Measurements from ENCODE around the gene PLA2R1.

Gene PLA2R1

DNA sequence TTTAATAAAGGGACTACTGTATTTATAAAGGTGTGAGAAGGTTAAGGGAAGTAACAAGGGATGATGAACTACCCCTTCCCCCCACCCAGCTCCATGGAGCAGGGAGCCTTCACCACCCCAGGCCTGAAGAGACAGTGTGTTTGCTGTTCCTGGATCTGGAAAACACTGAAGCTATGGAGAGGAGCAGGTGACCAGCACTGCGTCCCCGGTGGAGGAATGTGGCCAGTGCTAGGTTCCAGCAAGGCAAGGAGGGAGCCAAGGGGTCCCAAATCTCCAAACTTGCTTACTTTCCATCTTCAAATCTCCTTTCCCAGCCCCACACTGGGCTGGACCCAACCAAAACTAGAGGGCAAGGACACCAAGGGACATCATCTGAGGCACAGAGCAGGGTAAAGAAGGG, 135.7 kb downstream of the PLA2R1 start:
- H3K27ac ChIP-seq, result 0 out of 2 replicates have a peak overlapping the region, but pooled peaks have one; percentile 29
- ChIA-PET CTCF (no interaction called here), POLR2A (ENCODE audit: low non-redundant PET) (no interaction called here)
- TF ChIP-seq, protein P1, sequence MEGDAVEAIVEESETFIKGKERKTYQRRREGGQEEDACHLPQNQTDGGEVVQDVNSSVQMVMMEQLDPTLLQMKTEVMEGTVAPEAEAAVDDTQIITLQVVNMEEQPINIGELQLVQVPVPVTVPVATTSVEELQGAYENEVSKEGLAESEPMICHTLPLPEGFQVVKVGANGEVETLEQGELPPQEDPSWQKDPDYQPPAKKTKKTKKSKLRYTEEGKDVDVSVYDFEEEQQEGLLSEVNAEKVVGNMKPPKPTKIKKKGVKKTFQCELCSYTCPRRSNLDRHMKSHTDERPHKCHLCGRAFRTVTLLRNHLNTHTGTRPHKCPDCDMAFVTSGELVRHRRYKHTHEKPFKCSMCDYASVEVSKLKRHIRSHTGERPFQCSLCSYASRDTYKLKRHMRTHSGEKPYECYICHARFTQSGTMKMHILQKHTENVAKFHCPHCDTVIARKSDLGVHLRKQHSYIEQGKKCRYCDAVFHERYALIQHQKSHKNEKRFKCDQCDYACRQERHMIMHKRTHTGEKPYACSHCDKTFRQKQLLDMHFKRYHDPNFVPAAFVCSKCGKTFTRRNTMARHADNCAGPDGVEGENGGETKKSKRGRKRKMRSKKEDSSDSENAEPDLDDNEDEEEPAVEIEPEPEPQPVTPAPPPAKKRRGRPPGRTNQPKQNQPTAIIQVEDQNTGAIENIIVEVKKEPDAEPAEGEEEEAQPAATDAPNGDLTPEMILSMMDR (conservative IDR thresholded peaks at IDR 0.05; ENCODE audit: low read depth), result no peak
- DNase-seq (ENCODE audit: low spot score), result no peak

DNA sequence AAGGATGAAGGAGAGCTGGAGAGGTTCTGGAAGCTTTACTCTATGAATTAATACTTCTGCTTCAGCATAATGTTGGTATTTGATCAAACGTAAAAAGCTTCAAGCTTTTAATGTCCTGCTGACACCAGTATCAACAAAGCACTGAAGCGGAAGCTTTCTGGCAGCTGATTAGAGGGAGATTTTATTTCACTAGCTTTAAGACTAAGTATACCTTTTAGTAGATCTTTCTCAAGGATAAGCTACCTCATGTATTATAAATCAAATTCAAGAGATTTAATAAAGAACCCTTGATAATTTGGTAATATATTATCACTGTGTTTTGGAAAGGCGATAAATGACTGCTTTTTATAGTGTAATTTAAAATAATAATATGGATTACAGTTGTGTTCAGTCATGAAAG, 136.4 kb downstream of the PLA2R1 start:
- CTCF ChIA-PET, result no interaction called here
- no peak overlapping the region for H3K27ac ChIP-seq
- TF ChIP-seq, protein P1 (conservative IDR thresholded peaks at IDR 0.05; ENCODE audit: low read depth), result no peak
- DNase-seq (ENCODE audit: low spot score), result no peak
- POLR2A ChIA-PET (ENCODE audit: low non-redundant PET), result no interaction called here

DNA sequence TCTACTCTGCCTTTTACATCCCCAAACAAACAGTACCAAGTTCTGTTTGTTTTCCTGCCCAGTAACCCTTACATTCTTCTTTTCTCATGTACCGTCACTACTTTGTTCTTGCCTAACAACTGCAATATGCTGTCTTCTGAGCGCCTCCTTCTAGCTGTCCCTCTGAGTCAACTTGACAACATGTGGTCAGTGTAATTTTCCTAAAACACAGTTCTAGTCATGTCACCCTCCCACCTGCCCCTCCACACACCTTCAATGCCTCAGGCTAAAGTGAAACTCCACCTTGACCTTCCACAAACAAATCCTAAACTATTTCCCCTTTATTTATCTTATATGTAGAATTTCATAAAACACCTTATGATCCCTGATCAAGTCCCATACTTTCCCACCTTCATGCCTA, 139.9 kb downstream of the PLA2R1 start:
- TF ChIP-seq, protein P1 (conservative IDR thresholded peaks at IDR 0.05; ENCODE audit: low read depth), result no peak
- no peak for DNase-seq (ENCODE audit: low spot score)
- ChIA-PET CTCF (no interaction called here), POLR2A (ENCODE audit: low non-redundant PET) (no interaction called here)
- H3K27ac ChIP-seq, result no peak overlapping the region

DNA sequence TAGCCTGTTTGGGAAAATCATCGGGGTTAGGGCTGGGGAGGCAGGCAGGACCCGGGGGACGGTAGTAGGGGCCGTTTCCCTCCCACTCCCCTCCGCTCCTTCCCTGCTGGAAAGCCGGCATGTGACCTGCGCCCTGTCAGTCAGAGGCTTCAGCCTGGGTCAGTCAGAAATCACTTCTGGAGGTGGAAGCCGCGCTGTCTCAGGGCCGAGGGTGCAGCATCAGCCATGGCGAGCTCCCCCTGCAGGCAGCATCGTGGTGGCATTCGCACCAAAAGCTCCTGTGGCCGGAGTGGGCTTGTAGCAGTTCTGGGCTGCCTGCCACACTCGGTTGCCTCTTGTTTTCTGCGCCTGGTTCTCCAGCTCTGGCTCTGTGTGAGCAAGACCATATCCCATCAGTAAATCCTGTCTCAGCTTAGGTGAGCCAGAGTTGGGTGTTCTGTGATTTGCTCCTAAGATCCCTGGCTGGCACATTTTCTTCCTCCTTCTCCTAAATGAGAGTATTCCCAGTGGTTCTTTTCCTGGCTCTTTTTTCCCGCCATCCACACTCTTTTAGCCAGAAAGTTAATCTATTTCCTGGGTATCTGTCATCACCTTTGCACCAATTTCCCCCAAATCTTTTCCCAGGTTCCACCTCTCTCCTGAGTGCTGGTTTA, 140.5 kb downstream of the PLA2R1 start:
- peak overlapping the region; percentile 21 for H3K27ac ChIP-seq
- ChIA-PET POLR2A (ENCODE audit: low non-redundant PET) (no interaction called here), CTCF (interaction anchor here (0.6 kb wide), 2 partner anchors 48 to 1198 kb away, joined by 3 read pairs; no protein-coding TSS in a partner anchor)
- TF ChIP-seq, protein P1 (conservative IDR thresholded peaks at IDR 0.05; ENCODE audit: low read depth), result no peak
- DNase-seq (ENCODE audit: low spot score), result no peak

DNA sequence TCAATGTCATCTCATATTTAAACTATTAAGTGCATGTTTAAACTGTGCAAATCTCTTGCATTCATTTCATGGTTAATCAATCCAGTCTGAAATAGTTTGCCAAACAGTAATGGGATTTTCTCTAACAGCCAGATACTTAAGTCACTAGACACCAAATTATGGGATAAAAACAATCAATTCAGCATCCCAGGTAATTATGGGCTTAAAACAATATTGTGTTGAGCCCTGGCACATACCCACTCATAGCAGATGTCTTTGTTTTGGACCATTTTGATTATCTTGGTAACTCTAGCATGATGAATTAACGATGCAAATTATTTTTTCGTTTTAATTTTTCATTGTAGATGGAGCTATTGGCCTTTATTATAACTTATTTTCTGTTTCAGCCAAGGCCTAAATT, 145.9 kb downstream of the PLA2R1 start:
- ChIA-PET CTCF (no interaction called here), POLR2A (ENCODE audit: low non-redundant PET) (no interaction called here)
- no peak for DNase-seq (ENCODE audit: low spot score)
- TF ChIP-seq, protein P1 (conservative IDR thresholded peaks at IDR 0.05; ENCODE audit: low read depth), result no peak
- no peak overlapping the region for H3K27ac ChIP-seq

DNA sequence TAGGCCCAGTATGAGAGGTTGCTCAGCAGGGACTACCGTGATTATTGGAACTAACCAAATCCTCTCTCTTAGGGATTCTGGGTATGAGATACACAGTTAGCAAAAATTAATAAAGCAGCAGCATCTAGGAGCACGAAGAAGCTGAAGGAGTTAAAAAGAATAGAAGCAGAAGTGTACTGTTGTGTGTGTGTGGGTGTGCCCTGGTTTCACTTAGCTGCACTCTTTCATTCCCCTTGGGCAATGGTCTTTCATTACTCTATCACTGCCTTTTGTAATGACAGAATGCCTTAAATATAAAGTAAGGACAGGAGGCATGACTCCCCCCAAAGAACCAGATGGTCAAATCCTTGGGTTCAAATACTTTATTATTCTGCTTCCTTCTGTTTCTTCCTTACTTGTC, 148.5 kb downstream of the PLA2R1 start:
- no peak for DNase-seq (ENCODE audit: low spot score)
- CTCF ChIA-PET, result interaction anchor here (0.5 kb wide), 1 partner anchor 101 kb away, joined by 4 read pairs; no protein-coding TSS in a partner anchor
- H3K27ac ChIP-seq, result no peak overlapping the region
- POLR2A ChIA-PET (ENCODE audit: low non-redundant PET), result no interaction called here
- TF ChIP-seq, protein P1 (conservative IDR thresholded peaks at IDR 0.05; ENCODE audit: low read depth), result no peak

All from RWPE1 (cell line).